HepG2 (cell line): ENCODE results near the gene SLC10A1. TPM values are rescaled to one million over a fixed set of nuclear protein-coding genes. Genes with fewer than 3 reads are reported as not detected.

ENCODE experiments used
- BORCS8-MEF2B ChIP-seq: sonication (generic); formaldehyde crosslinking; IDR thresholded peaks from 2 replicates; pipeline ENCODE4 v1.8.0; 2022; ENCODE audit warnings: mild to moderate bottlenecking, missing genetic modification reagents
- CSRNP1 ChIP-seq: sonication (generic); formaldehyde crosslinking; IDR thresholded peaks from 2 replicates; pipeline ENCODE4 v1.8.1; 2023; ENCODE audit warnings: mild to moderate bottlenecking, missing genetic modification reagents
- HMG20A ChIP-seq: IDR thresholded peaks from 2 replicates; pipeline ENCODE4 v1.6.1; 2016; ENCODE audit warnings: borderline replicate concordance
- MATR3 ChIP-seq: sonication (generic); formaldehyde crosslinking; IDR thresholded peaks from 2 replicates; pipeline ENCODE4 v1.4.0; 2020; ENCODE audit warnings: missing genetic modification reagents
- MYC ChIP-seq: sonication (generic); formaldehyde crosslinking; IDR thresholded peaks from 2 replicates; pipeline ENCODE4 v1.9.0; 2021; ENCODE audit warnings: missing genetic modification reagents, borderline replicate concordance
- PHB2 ChIP-seq: fragments of 450-650 bp; IDR thresholded peaks from 2 replicates; pipeline ENCODE4 v1.6.1; 2018; ENCODE audit not compliant: partially characterized antibody
- RXRA ChIP-seq: sonication (generic); formaldehyde crosslinking; IDR thresholded peaks from 2 replicates; pipeline ENCODE4 v1.5.1; 2020; ENCODE audit warnings: missing genetic modification reagents
- TSC22D2 ChIP-seq: sonication (generic); formaldehyde crosslinking; IDR thresholded peaks from 2 replicates; pipeline ENCODE4 v1.5.1; 2020; ENCODE audit warnings: missing genetic modification reagents, mild to moderate bottlenecking, borderline replicate concordance
- ZMYM3 ChIP-seq: sonication (generic); formaldehyde crosslinking; IDR thresholded peaks from 2 replicates; pipeline ENCODE4 v1.5.1; 2020; ENCODE audit warnings: mild to moderate bottlenecking, missing genetic modification reagents
- ZNF788 ChIP-seq: sonication (generic); formaldehyde crosslinking; IDR thresholded peaks from 2 replicates; pipeline ENCODE4 v1.5.0; 2020; ENCODE audit warnings: mild to moderate bottlenecking, missing genetic modification reagents, borderline replicate concordance
- polyA plus RNA-seq, 8 experiments: library from polyadenylated mRNA; depleted of rRNA in 3 of 8; stranded (reverse) in 7 of 8; unstranded in 1 of 8; fragments of >200 nt; fragmentation: Illumina TruSeq in 4 of 8; extraction: Trizol in 4 of 8; gene quantifications; 2 replicates each; pipeline versions ENCODE4 v1.2.1 to v1.2.3, GENCODE V29; 2011 to 2016; ENCODE audit warnings: low read depth in 4 of 8, missing spikeins in 1 of 8, mixed read lengths in 1 of 8; ENCODE audit not compliant: insufficient read depth in 1 of 8
- total RNA-seq, 5 experiments: library from RNA; depleted of rRNA; stranded (reverse); fragments of >200 nt; fragmentation: Illumina TruSeq; extraction: Trizol; gene quantifications; 2 replicates each; pipeline ENCODE4 v1.2.3, GENCODE V29; 2016; ENCODE audit warnings: low read depth in 1 of 5
- TF ChIP-seq, protein P1 (sequence below): sonication (generic); formaldehyde crosslinking; IDR thresholded peaks from 2 replicates; pipeline ENCODE4 v1.5.1; 2020; ENCODE audit warnings: mild to moderate bottlenecking, missing genetic modification reagents, borderline replicate concordance
- TF ChIP-seq, protein P2 (sequence below): sonication (generic); formaldehyde crosslinking; IDR thresholded peaks from 2 replicates; pipeline ENCODE4 v1.8.1; 2023; ENCODE audit warnings: missing genetic modification reagents, mild to moderate bottlenecking, borderline replicate concordance
- TF ChIP-seq, protein P3 (sequence below): sonication (generic); formaldehyde crosslinking; IDR thresholded peaks from 2 replicates; pipeline ENCODE4 v1.4.0; 2020; ENCODE audit warnings: missing genetic modification reagents

SLC10A1 gene
- total and polyA plus RNA-seq, 2 of the 13 experiments (the other 11 are each of a cell fraction or from before 2014, with no cell fraction given), result 0.17 TPM; not detected in 1

DNA sequence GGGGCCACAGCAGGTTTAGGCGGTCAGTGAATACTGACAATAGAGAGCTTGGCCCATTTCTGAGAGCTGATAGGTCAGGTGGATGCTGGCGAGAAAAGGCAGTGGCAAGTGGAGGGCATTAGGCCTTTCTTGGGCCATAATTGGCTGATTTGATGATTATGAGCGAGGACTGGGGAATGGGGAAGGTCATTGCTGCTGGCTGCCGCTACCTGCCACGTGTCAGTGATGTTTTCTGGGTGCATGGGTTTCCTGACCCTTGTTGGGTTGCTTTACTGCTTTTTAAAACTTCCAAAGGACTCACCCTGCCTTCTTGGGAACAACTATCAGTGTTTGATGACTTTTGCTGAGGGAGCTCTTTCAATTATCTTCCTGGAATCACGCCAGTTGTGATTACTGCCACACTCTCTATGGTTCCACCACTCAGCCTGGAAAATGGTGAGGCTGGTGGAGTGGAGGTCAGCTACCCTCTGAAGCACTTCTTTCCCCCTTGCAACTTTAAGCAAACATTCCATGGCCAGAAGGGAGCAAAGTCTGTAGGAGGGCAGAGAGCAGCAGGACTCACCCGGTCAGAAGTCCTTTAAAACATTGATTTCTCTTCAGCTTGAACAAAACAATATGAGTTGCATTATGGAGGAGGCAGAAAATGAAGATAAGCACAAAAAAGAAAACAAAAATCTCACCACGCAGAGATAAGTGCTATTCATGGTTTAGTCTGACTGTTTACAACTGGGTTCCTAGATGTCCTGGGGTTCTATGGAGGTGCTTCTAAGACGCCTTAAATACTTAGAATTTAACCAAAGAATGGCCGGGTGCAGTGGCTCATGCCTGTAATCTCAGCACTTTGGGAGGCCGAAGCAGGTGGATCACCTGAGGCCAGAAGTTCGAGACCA, 12.1 kb upstream of the SLC10A1 start (continued):
- TF ChIP-seq, protein P1, sequence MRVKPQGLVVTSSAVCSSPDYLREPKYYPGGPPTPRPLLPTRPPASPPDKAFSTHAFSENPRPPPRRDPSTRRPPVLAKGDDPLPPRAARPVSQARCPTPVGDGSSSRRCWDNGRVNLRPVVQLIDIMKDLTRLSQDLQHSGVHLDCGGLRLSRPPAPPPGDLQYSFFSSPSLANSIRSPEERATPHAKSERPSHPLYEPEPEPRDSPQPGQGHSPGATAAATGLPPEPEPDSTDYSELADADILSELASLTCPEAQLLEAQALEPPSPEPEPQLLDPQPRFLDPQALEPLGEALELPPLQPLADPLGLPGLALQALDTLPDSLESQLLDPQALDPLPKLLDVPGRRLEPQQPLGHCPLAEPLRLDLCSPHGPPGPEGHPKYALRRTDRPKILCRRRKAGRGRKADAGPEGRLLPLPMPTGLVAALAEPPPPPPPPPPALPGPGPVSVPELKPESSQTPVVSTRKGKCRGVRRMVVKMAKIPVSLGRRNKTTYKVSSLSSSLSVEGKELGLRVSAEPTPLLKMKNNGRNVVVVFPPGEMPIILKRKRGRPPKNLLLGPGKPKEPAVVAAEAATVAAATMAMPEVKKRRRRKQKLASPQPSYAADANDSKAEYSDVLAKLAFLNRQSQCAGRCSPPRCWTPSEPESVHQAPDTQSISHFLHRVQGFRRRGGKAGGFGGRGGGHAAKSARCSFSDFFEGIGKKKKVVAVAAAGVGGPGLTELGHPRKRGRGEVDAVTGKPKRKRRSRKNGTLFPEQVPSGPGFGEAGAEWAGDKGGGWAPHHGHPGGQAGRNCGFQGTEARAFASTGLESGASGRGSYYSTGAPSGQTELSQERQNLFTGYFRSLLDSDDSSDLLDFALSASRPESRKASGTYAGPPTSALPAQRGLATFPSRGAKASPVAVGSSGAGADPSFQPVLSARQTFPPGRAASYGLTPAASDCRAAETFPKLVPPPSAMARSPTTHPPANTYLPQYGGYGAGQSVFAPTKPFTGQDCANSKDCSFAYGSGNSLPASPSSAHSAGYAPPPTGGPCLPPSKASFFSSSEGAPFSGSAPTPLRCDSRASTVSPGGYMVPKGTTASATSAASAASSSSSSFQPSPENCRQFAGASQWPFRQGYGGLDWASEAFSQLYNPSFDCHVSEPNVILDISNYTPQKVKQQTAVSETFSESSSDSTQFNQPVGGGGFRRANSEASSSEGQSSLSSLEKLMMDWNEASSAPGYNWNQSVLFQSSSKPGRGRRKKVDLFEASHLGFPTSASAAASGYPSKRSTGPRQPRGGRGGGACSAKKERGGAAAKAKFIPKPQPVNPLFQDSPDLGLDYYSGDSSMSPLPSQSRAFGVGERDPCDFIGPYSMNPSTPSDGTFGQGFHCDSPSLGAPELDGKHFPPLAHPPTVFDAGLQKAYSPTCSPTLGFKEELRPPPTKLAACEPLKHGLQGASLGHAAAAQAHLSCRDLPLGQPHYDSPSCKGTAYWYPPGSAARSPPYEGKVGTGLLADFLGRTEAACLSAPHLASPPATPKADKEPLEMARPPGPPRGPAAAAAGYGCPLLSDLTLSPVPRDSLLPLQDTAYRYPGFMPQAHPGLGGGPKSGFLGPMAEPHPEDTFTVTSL, result peak; percentile 91; the same call in 1 of the 2 replicates
- TF ChIP-seq, protein P2, sequence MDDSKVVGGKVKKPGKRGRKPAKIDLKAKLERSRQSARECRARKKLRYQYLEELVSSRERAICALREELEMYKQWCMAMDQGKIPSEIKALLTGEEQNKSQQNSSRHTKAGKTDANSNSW (CRISPR knock-in tag), result no peak
- TF ChIP-seq, protein P3, sequence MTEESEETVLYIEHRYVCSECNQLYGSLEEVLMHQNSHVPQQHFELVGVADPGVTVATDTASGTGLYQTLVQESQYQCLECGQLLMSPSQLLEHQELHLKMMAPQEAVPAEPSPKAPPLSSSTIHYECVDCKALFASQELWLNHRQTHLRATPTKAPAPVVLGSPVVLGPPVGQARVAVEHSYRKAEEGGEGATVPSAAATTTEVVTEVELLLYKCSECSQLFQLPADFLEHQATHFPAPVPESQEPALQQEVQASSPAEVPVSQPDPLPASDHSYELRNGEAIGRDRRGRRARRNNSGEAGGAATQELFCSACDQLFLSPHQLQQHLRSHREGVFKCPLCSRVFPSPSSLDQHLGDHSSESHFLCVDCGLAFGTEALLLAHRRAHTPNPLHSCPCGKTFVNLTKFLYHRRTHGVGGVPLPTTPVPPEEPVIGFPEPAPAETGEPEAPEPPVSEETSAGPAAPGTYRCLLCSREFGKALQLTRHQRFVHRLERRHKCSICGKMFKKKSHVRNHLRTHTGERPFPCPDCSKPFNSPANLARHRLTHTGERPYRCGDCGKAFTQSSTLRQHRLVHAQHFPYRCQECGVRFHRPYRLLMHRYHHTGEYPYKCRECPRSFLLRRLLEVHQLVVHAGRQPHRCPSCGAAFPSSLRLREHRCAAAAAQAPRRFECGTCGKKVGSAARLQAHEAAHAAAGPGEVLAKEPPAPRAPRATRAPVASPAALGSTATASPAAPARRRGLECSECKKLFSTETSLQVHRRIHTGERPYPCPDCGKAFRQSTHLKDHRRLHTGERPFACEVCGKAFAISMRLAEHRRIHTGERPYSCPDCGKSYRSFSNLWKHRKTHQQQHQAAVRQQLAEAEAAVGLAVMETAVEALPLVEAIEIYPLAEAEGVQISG (CRISPR knock-in tag), result peak; percentile 92
- TF ChIP-seq RXRA (CRISPR knock-in tag), result peak; percentile 80; the same call in 1 of the 2 replicates
- TF ChIP-seq HMG20A (CRISPR knock-in tag), result peak; percentile 85
- no peak for TF ChIP-seq ZNF788 (CRISPR knock-in tag)
- TF ChIP-seq TSC22D2 (CRISPR knock-in tag), result no peak
- no peak for TF ChIP-seq MATR3 (CRISPR knock-in tag)
- no peak for TF ChIP-seq CSRNP1
- TF ChIP-seq MYC (CRISPR knock-in tag), result peak; percentile 61; the same call in 1 of the 2 replicates
- TF ChIP-seq ZMYM3 (CRISPR knock-in tag), result peak; percentile 83
- no peak for TF ChIP-seq BORCS8-MEF2B (CRISPR knock-in tag)
- TF ChIP-seq PHB2, result no peak
